GM06990 (cell line): ENCODE data around the gene TESPA1.

ENCODE experiments used
- DNase-seq: peaks from one replicate; pipeline ENCODE4 v3.0.0-alpha.2; 2011; ENCODE audit not compliant: insufficient read length; ENCODE audit errors: extremely low read depth
- H3K27me3 ChIP-seq: replicated peaks from 2 replicates; pipeline ENCODE4 v1.6.0; 2011; ENCODE audit warnings: low read length; ENCODE audit not compliant: control insufficient read depth, insufficient read depth
- H3K36me3 ChIP-seq: 2 replicates; pipeline ENCODE4 v1.5.1; 2011; ENCODE audit warnings: low read length; ENCODE audit not compliant: control insufficient read depth, insufficient read depth
- H3K4me3 ChIP-seq: replicated peaks from 2 replicates; pipeline ENCODE4 v1.5.1; 2011; ENCODE audit warnings: low read depth, mild to moderate bottlenecking, control low read depth, low read length
- TF ChIP-seq, protein P1 (sequence below): IDR thresholded peaks from 2 replicates; pipeline ENCODE4 v1.5.1; 2011; ENCODE audit warnings: low read length, control low read depth, mild to moderate bottlenecking, inconsistent platforms; ENCODE audit not compliant: insufficient read depth, poor library complexity, severe bottlenecking

TESPA1 gene

DNA sequence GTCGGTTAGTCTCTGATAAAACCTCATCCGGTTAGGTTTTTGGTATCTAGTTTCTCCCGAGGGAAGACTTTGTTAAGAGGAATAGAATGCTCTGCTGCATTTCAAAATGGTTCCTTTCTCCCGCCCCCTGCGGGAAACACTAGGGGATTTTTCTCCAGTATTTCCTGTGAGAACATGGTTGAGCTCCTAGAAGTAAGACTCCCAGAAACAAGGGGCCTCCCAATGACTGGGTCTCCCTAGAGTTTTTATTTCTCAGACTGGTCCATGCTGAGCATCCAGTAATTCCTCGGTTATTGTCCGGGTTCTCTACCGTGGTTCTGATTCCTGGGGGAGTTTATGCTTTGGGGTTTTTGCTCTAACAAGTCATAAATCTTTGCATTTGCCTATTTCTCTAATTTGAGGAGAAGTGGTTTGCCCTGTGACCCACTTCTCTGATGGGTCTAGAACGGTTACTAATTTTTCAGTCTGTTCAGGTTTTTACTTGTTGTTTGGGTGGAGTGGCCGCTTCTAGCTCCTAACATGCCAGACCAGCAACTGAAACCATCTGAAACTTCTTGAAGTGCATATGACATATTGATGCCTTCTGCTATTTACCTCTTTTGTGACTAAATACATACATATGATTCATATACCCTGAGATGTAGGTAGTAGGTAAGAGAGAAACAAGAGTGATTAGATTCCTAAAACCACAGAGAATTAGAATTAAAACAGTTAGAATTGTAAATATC, 25.1 kb downstream of the TESPA1 start:
- no peak for DNase-seq
- Histone ChIP-seq H3K4me3 (no peak overlapping the region; the same call in 1 of the 2 replicates), H3K36me3 (peaks cover 12% of the 10 kb centered on the region), H3K27me3 (no peaks in the 10 kb centered on the region)
- TF ChIP-seq, protein P1, sequence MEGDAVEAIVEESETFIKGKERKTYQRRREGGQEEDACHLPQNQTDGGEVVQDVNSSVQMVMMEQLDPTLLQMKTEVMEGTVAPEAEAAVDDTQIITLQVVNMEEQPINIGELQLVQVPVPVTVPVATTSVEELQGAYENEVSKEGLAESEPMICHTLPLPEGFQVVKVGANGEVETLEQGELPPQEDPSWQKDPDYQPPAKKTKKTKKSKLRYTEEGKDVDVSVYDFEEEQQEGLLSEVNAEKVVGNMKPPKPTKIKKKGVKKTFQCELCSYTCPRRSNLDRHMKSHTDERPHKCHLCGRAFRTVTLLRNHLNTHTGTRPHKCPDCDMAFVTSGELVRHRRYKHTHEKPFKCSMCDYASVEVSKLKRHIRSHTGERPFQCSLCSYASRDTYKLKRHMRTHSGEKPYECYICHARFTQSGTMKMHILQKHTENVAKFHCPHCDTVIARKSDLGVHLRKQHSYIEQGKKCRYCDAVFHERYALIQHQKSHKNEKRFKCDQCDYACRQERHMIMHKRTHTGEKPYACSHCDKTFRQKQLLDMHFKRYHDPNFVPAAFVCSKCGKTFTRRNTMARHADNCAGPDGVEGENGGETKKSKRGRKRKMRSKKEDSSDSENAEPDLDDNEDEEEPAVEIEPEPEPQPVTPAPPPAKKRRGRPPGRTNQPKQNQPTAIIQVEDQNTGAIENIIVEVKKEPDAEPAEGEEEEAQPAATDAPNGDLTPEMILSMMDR, result no peak

DNA sequence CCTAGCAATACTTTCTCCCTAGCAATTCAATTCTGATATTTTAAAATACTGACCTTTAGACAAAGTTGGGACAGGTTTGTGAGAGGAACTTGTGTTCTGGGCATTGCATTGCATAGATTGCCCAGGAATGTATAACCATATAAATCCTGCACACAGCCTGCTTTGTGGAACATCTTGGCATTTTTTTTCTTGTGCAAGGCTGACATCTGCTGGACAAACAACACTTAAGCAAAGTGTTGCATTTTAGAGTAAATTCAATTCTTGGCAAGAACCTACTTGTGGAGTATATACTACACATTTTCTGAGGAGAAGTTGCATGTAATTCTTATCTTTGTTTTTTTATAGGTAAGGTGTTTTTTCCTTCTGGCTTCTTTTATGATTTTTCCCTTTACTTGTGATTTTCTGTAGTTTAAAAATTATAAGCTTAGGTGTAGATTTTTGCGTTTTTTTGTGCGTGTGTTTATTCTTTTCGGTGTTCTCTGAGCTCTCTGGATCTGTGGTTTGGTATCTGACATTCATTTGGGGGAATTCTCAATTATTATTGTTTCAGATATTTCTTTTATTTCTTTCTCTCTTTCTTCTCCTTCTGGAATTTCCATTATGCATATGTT, 26.4 kb downstream of the TESPA1 start:
- Histone ChIP-seq H3K36me3 (peaks cover 11% of the 10 kb centered on the region), H3K27me3 (no peaks in the 10 kb centered on the region), H3K4me3 (no peak overlapping the region)
- DNase-seq, result no peak
- TF ChIP-seq, protein P1, result peak; percentile 50

DNA sequence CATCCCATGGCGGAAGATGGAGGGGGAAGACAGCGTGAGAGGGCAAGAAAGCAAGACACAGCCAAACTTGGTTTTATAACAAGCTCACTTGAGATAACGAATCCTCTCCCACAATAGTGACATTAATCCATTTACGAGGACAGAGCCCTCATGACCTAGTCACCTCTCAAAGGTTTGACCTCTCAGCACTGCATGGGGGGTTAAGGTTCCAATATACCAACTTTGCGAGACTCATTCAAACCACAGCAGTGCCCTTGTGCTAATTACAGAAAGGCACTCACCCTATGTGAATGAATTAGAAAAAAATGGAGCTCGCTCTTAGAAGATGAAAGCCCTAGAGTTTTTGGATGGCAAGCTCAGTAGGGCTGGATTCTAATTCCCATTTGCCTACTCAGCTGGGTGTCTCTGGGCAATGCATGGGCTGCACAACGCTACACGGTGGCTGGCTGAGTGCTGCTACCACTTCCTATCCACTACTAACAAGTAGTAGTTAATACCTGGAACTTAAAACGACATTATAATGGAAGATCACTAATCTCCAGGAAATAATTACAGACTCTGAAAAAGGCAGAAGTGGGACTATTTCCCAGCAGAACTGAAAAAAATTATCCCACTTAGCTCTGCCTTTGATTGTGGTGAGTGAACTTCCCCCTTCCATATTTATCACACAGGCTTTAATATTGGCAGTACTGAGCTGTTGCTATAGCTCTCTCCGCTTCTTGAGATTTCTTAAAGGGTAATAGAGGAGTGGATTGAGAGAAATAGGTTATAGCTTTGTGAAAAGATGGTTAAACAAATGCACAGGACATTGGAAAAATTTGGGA, 27.5 kb downstream of the TESPA1 start:
- TF ChIP-seq, protein P1, result no peak
- DNase-seq, result no peak
- H3K27me3 ChIP-seq, result no peaks in the 10 kb centered on the region
- no peak overlapping the region for H3K4me3 ChIP-seq
- H3K36me3 ChIP-seq, result peaks cover 3% of the 10 kb centered on the region

DNA sequence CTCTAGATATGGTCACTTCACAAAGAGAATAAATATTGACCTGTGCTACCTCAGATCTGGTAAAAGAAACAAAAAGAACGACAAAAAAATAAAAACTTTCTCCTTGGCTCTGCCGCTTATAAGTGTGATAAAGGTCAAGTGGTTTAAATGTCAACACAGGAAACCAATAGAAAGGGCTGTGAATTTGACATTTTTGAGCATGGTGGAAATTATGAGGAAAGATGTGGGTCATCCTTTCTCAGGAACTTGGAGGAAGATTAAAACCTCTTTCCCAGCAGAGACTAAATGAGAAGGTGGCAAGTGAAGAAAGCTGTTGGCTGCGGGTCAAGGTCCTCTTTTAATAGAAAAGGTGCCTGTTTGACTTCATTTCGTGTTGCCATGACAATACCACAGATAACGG, 28.2 kb downstream of the TESPA1 start:
- H3K27me3 ChIP-seq, result no peaks in the 10 kb centered on the region
- TF ChIP-seq, protein P1, result no peak
- no peak overlapping the region for H3K4me3 ChIP-seq
- H3K36me3 ChIP-seq, result no peaks in the 10 kb centered on the region; the same call in none of the 2 replicates
- no peak for DNase-seq

DNA sequence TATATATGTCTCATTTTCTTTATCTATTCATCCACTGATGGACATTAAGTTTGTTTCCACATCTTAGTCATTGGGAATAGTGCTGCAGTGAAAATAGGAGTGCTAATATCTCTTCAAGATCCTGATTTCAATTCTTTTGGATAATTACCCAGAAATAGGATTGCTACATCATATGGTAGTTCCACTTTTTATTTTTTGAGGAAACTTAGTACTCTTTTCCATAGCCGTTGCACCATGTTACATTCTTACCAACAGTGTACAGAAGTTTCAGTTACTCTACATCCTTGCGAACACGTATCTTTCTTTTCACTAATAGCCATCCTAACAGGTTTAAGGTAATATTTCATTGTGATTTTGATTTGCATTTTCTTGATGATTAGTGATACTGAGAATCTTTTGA, 29.8 kb downstream of the TESPA1 start:
- Histone ChIP-seq H3K36me3 (no peaks in the 10 kb centered on the region; the same call in none of the 2 replicates), H3K4me3 (no peak overlapping the region), H3K27me3 (no peaks in the 10 kb centered on the region)
- TF ChIP-seq, protein P1, result no peak
- DNase-seq, result no peak
